ENCODE measurements around the gene TMEM203.

Gene TMEM203

GRCh38 chr9:137205126-137206069, at the start of gene TMEM203, which contains the start of gene NDOR1:
TMEM203 (minus strand) TSS chr9:137205648; CDS start chr9:137205414, 234 bp downstream.
NDOR1 (plus strand) TSS chr9:137205700; CDS start chr9:137205778, 78 bp downstream.
- Histone ChIP-seq H3K4me1 (ENCODE audit: control insufficient read depth, insufficient read depth, low read length) (peaks cover 41% of the 10 kb centered on the region), H3K36me3 (ENCODE audit: control insufficient read depth in 2 of 2, insufficient read depth in 2 of 2, low read length in 2 of 2) (no peaks in the 10 kb centered on the region), H3K9ac (ENCODE audit: low read length in 2 of 2) (peak within 1 kb of the TSS; percentile 80 to 94), H3K27me3 (ENCODE audit: control insufficient read depth in 1 of 2, insufficient read depth in 2 of 2, low read length in 2 of 2) (no peaks in the 10 kb centered on the region), H3K9me3 (ENCODE audit: control insufficient read depth in 2 of 2, low read length in 2 of 2) (no peaks in the 10 kb centered on the region), H3K27ac (ENCODE audit: low read length) (peak within 1 kb of the TSS; percentile 70), H3K4me3 (ENCODE audit: low read length in 2 of 2) (peak within 1 kb of the TSS; percentile 95 to 99)

- H3K9me3 ChIP-seq (ENCODE audit: control insufficient read depth in 2 of 2, low read length in 2 of 2), result no peaks in the 10 kb centered on the region
- H3K36me3 ChIP-seq (ENCODE audit: control insufficient read depth in 2 of 2, insufficient read depth in 2 of 2, low read length in 2 of 2), result peaks cover 3 to 10% of the 10 kb centered on the region in 2 donors
- peak within 1 kb of the TSS; percentile 91 to 93 for H3K4me3 ChIP-seq (ENCODE audit: low read length in 2 of 2)
- peaks cover 27% of the 10 kb centered on the region for H3K4me1 ChIP-seq (ENCODE audit: control insufficient read depth, insufficient read depth, low read length)
- H3K9ac ChIP-seq (ENCODE audit: low read length in 2 of 2), result peak within 1 kb of the TSS; percentile 69 to 72
- H3K27ac ChIP-seq (ENCODE audit: low read length), result peak within 1 kb of the TSS; percentile 18
- H3K27me3 ChIP-seq (ENCODE audit: control insufficient read depth in 1 of 2, insufficient read depth in 2 of 2, low read length in 2 of 2), result peaks cover 0 to 4% of the 10 kb centered on the region in 2 donors
Measured at GRCh38 chr9:137254624-137255447, 49.4 kb upstream of the TMEM203 start, which contains the start of gene NELFB. NELFB (plus strand) TSS chr9:137255327.

- H3K27me3 ChIP-seq (ENCODE audit: control insufficient read depth in 1 of 2, insufficient read depth in 2 of 2, low read length in 2 of 2), result peaks cover 0 to 4% of the 10 kb centered on the region in 2 donors
- H3K4me1 ChIP-seq (ENCODE audit: control insufficient read depth, insufficient read depth, low read length), result peaks cover 27% of the 10 kb centered on the region
- H3K4me3 ChIP-seq (ENCODE audit: low read length in 2 of 2), result peak overlapping the region; percentile 83 to 91
- H3K9me3 ChIP-seq (ENCODE audit: control insufficient read depth in 2 of 2, low read length in 2 of 2), result no peaks in the 10 kb centered on the region
- H3K36me3 ChIP-seq (ENCODE audit: control insufficient read depth in 2 of 2, insufficient read depth in 2 of 2, low read length in 2 of 2), result peaks cover 0 to 6% of the 10 kb centered on the region in 2 donors
- no peak overlapping the region for H3K27ac ChIP-seq (ENCODE audit: low read length)
- H3K9ac ChIP-seq (ENCODE audit: low read length in 2 of 2), result peak overlapping the region; percentile 66 to 72
Measured at GRCh38 chr9:137253717-137254623, 48.5 kb upstream of the TMEM203 start.

- Histone ChIP-seq H3K9ac (ENCODE audit: low read length in 2 of 2) (no peak overlapping the region), H3K36me3 (ENCODE audit: control insufficient read depth in 2 of 2, insufficient read depth in 2 of 2, low read length in 2 of 2) (peaks cover 0 to 3% of the 10 kb centered on the region in 2 donors), H3K27ac (ENCODE audit: low read length) (no peak overlapping the region), H3K4me3 (ENCODE audit: low read length in 2 of 2) (no peak overlapping the region), H3K27me3 (ENCODE audit: control insufficient read depth in 1 of 2, insufficient read depth in 2 of 2, low read length in 2 of 2) (peaks cover 0 to 4% of the 10 kb centered on the region in 2 donors), H3K9me3 (ENCODE audit: control insufficient read depth in 2 of 2, low read length in 2 of 2) (no peaks in the 10 kb centered on the region), H3K4me1 (ENCODE audit: control insufficient read depth, insufficient read depth, low read length) (peaks cover 27% of the 10 kb centered on the region)
Measured at GRCh38 chr9:137252555-137253506, 47.4 kb upstream of the TMEM203 start.

- H3K27me3 ChIP-seq (ENCODE audit: control insufficient read depth in 1 of 2, insufficient read depth in 2 of 2, low read length in 2 of 2), result peaks cover 0 to 4% of the 10 kb centered on the region in 2 donors
- H3K4me1 ChIP-seq (ENCODE audit: control insufficient read depth, insufficient read depth, low read length), result peaks cover 24% of the 10 kb centered on the region
- H3K9ac ChIP-seq (ENCODE audit: low read length in 2 of 2), result no peak overlapping the region
Measured at GRCh38 chr9:137251490-137252268, 46.2 kb upstream of the TMEM203 start.

GRCh38 chr9:137251194-137251461, 45.7 kb upstream of the TMEM203 start, which contains the start of gene STPG3:
STPG3 (plus strand) TSS chr9:137251286; CDS start chr9:137251287, 1 bp downstream.
- no peak within 1 kb of the TSS for H3K27ac ChIP-seq (ENCODE audit: low read length)
- no peaks in the 10 kb centered on the region for H3K36me3 ChIP-seq (ENCODE audit: control insufficient read depth in 2 of 2, insufficient read depth in 2 of 2, low read length in 2 of 2)
- H3K9me3 ChIP-seq (ENCODE audit: control insufficient read depth in 2 of 2, low read length in 2 of 2), result no peaks in the 10 kb centered on the region
- no peak within 1 kb of the TSS for H3K9ac ChIP-seq (ENCODE audit: low read length in 2 of 2)
- no peak within 1 kb of the TSS for H3K4me3 ChIP-seq (ENCODE audit: low read length in 2 of 2)
- peaks cover 19% of the 10 kb centered on the region for H3K4me1 ChIP-seq (ENCODE audit: control insufficient read depth, insufficient read depth, low read length)
- H3K27me3 ChIP-seq (ENCODE audit: control insufficient read depth in 1 of 2, insufficient read depth in 2 of 2, low read length in 2 of 2), result peaks cover 0 to 4% of the 10 kb centered on the region in 2 donors

More at GRCh38 chr9:137251490-137252268, 46.2 kb upstream of the TMEM203 start:
- Histone ChIP-seq H3K36me3 (ENCODE audit: control insufficient read depth in 2 of 2, insufficient read depth in 2 of 2, low read length in 2 of 2) (peaks cover 0 to under 1% of the 10 kb centered on the region in 2 donors), H3K27ac (ENCODE audit: low read length) (no peak overlapping the region), H3K4me3 (ENCODE audit: low read length in 2 of 2) (no peak overlapping the region), H3K9me3 (ENCODE audit: control insufficient read depth in 2 of 2, low read length in 2 of 2) (no peaks in the 10 kb centered on the region)

GRCh38 chr9:137250329-137251193, 45.1 kb upstream of the TMEM203 start:
- Histone ChIP-seq H3K9ac (ENCODE audit: low read length in 2 of 2) (no peak overlapping the region), H3K4me3 (ENCODE audit: low read length in 2 of 2) (no peak overlapping the region), H3K27ac (ENCODE audit: low read length) (no peak overlapping the region), H3K4me1 (ENCODE audit: control insufficient read depth, insufficient read depth, low read length) (peaks cover 13% of the 10 kb centered on the region), H3K36me3 (ENCODE audit: control insufficient read depth in 2 of 2, insufficient read depth in 2 of 2, low read length in 2 of 2) (no peaks in the 10 kb centered on the region), H3K27me3 (ENCODE audit: control insufficient read depth in 1 of 2, insufficient read depth in 2 of 2, low read length in 2 of 2) (peaks cover 0 to 4% of the 10 kb centered on the region in 2 donors), H3K9me3 (ENCODE audit: control insufficient read depth in 2 of 2, low read length in 2 of 2) (no peaks in the 10 kb centered on the region)

GRCh38 chr9:137247916-137248175, 42.4 kb upstream of the TMEM203 start:
- no peak overlapping the region for H3K9ac ChIP-seq (ENCODE audit: low read length in 2 of 2)
- H3K9me3 ChIP-seq (ENCODE audit: control insufficient read depth in 2 of 2, low read length in 2 of 2), result no peaks in the 10 kb centered on the region
- no peak overlapping the region for H3K27ac ChIP-seq (ENCODE audit: low read length)
- H3K4me1 ChIP-seq (ENCODE audit: control insufficient read depth, insufficient read depth, low read length), result peaks cover 12% of the 10 kb centered on the region
- H3K27me3 ChIP-seq (ENCODE audit: control insufficient read depth in 1 of 2, insufficient read depth in 2 of 2, low read length in 2 of 2), result peaks cover 0 to 4% of the 10 kb centered on the region in 2 donors
- H3K36me3 ChIP-seq (ENCODE audit: control insufficient read depth in 2 of 2, insufficient read depth in 2 of 2, low read length in 2 of 2), result peaks cover 6 to 7% of the 10 kb centered on the region in 2 donors
- no peak overlapping the region for H3K4me3 ChIP-seq (ENCODE audit: low read length in 2 of 2)

Measured in stomach smooth muscle (tissue), 2 donors.